Dermis microvascular lymphatic vessel endothelial cell (primary cell): ENCODE results near the gene RAPSN. TPM values are rescaled to one million over a fixed set of nuclear protein-coding genes. Genes with fewer than 3 reads are reported as not detected.

ENCODE experiments used
- DNase-seq, 2 donors: peaks; one replicate each; pipeline versions ENCODE4 v3.0.0 to v3.0.0-alpha.2; 2010; ENCODE audit warnings: low read depth in 2 of 2
- total RNA-seq: library from RNA; depleted of rRNA; stranded (reverse); fragments of >200 nt; gene quantifications from 2 replicates; pipeline ENCODE4 v1.2.1, GENCODE V29; 2014

The RAPSN gene
- total RNA-seq, 1 donor from 2014 or later, result 0.13 TPM

DNA sequence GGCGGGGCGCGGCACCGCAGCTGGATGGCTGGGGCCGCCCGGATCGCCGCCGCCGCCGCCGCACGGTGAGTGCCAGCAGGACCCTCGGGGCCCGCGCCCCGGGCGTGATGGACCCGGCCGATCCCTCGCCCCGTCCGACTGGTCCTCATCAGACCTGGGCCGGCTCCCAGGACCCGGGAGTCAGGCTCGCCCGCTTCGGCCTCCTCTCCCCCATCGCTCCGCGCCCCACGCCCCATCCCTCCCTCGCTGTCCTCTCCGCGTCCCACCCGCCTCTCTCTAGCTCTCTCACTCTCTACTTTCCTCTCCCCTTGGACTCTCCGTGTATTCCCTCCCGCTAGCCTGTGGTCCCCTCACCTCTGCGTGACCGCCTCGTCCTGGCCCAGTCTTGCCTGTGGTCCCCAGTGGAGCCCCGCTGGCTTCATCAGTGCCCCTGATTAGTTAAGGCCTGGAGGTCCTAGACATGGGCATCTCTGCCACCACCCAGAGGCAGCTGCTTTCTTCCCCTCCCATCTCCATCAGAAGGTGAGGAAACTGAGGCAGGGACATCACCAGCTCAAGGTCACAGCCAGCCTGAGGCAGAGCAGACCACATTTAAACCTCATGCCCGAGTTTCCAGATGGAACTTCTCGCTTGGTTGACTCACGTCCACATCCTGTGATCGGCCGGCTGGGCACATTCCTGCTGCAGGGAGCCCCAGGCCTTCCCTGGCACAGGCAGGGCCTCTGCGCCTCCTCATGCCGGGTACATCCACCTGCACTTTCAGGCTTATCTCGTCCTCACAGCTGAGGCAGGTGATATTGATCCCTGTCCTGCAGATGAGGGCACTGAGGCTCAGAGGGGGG, 40.1 kb downstream of the RAPSN start:
- peak; percentile 76 to 89 for DNase-seq

GRCh38 chr11:47407746-47408590, 41.0 kb downstream of the RAPSN start, which contains the start of gene SLC39A13:
SLC39A13 (plus strand) TSS chr11:47408590; CDS start chr11:47410095, 1,505 bp downstream.
- DNase-seq, result peak; percentile 90 to 98

DNA sequence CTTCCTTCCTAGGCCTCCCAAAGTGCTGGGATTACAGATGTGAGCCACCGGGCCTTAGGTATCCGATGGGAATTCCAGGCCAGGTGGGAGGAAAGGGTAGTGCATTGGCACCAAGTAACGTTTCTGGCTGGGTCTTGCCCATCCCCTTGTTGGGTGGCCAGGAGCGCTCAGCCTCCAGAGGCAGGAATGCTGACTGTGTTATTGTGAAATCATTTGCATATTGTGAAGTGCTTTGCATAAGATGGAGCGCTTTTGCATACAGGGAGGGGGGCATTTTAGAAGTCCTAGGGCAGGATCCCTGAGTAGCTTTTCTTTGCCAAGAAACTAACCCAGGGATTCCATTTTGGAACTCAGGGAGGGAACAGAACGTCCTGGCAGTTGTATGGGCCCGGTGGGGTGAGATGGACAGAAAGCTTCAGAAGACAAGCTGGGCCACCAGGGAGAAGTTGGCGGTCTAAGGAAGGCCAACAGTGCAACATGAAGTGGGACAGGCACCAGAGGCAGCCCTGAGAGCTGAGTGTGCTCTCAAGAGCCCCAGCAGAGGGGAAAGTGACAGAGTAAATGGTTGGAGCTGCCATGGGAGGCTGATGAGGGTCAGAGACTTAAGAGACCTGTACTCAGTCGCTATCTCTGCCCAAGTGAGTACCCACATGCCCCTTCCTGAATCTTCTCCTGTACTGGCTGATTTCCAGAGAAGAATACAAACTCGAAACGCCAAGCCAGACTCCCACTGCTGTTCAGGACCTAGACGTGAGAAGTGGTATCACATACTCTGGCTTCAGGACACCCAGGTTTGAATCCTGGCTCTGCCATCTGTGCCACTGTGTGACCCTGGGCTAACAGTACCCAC, 41.8 kb downstream of the RAPSN start:
- no peak for DNase-seq

GRCh38 chr11:47403571-47403970, 45.4 kb downstream of the RAPSN start:
- DNase-seq, result no peak

- DNase-seq, result no peak
Observed at GRCh38 chr11:47403135-47403534, 45.8 kb downstream of the RAPSN start.

- DNase-seq, result no peak
Observed at GRCh38 chr11:47400768-47401279, 48.1 kb downstream of the RAPSN start.

- peak in 1 of 2 donors; percentile 39 for DNase-seq
Observed at GRCh38 chr11:47399860-47400767, 48.8 kb downstream of the RAPSN start.

GRCh38 chr11:47398551-47398950, 50.4 kb downstream of the RAPSN start:
- DNase-seq, result no peak

DNA sequence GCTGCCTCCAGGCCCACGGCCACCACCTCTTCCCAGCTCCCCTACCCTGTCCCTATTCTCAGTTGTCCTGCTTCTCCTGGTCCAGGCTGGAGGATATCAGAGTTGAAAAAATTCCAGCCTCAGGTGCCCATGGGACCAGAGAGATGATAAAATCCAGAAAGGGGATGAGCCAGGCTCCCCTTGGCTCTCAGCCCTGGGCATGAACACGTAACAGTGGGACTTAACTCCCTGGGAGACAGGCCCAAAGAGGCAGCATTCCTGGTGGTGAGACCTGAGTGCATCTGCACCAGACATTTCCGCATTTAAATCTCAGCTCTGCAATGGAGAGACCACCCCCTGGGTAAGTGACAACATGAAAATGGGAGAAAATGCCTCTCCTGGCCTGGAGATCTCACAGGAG, 50.9 kb downstream of the RAPSN start:
- no peak for DNase-seq

- DNase-seq, result no peak
Observed at GRCh38 chr11:47396049-47396320, 53.0 kb downstream of the RAPSN start.

DNA sequence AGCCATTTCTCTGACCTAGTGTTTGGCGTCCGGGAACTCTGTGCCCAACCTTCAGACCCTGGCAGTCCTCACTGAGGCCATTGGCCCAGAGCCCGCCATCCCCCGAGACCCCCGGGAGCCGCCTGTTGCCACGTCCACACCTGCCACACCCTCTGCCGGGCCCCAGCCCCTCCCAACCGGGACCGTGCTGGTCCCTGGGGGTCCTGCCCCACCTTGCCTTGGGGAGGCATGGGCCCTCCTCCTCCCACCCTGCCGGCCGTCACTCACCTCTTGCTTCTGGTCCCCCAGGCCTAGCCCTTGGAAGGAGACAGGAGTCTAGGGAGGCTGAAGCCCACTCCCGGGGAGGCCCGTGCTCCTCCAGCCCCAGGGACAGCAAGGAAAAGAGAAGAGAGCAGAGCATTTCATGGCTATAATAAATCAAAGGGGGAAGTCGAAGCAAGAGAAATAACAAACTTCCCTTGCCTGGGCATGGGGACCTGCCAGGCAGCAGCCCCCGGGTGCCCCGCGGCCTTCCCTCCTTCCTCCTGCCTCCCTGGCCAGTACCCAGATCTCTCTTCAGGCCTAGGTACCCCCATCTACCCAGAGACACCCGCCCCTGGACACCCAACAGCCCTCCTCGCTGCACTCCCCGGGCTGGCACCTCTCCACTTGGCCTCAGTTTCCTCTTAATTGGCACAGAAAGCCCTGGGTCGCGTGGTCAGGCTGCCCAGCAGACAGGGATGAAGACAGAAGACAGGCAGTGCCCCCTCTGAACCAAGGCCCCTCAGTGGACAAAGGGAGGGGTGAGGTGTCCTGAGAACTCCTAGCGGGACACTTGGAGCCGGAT, 53.5 kb downstream of the RAPSN start:
- DNase-seq, result no peak

GRCh38 chr11:47394322-47395222, 54.4 kb downstream of the RAPSN start:
- DNase-seq, result peak; percentile 89 to 97

DNA sequence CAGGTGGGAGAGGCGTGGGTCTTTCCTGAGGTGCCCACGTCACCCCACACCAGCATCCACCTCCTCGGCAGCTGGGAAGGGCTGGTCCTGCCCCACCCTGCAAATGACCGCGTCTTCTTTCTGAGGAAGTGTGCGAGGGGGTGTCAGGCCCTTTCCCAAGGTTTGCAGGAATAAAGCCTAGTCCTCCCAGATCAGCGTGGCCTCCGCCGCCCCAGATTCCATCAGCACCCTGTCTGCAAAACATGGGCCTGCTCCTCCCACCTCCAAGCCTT, 55.0 kb downstream of the RAPSN start:
- DNase-seq, result no peak

GRCh38 chr11:47393163-47394049, 55.5 kb downstream of the RAPSN start:
- peak in 1 of 2 donors; percentile 60 for DNase-seq

- no peak for DNase-seq
Observed at GRCh38 chr11:47392546-47393162, 56.3 kb downstream of the RAPSN start.

DNA sequence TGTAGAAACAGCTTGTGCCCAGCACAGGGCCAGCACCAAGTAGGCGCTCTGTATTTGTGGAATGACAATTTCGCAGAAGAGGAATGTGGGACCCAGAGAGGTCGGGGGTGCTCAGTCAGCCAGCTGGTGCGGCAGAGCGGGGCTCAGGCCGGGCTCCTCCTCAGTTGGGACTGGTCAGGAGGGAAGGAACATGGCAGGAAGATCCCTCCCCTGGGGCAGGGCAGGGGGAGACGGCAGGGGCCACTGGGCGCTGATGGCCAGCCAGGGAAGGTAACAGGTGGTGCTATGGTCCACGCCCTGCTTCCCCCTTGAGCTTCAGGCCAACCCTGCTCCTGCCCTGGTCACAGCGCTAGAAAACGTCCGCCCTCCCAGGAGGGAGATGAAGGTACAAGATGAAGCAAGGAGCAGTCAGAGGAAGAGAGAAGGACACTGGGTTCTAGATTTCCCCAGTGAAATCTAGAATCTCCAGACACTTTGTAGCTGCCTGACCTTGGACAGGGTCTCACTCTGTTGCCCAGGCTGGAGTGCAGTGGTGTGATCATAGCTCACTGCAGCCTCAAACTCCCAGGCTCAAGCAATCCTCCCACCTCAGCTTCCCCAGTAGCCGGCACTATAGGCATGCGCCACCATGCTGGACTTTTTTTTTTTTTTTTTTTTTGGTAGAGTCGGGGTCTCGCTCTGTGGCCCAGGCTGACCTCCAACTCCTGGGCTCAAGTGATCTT, 57.1 kb downstream of the RAPSN start:
- no peak for DNase-seq
